Stimulated activated CD8-positive, alpha-beta memory T cell treated with anti-CD3 and anti-CD28 coated beads, Interleukin-7, amount 100 ng/mL, for 4 hours (primary cell): ENCODE results near the gene RALGPS1.
A peak's percentile ranks its signal among the peaks of the same experiment; 100 is the strongest.
"Not testable (repeated sequence)": the region's sequence is repeated elsewhere in the genome, so short reads cannot be mapped to it uniquely, and the experiment has no call there.

Experiments used
- DNase-seq, 2 donors: peaks; one replicate each; pipeline ENCODE4 v3.0.0-alpha.2; 2020; ENCODE audit warnings: low read depth in 2 of 2

The RALGPS1 gene

GRCh38 chr9:126989847-126990842, 75.6 kb downstream of the RALGPS1 start:
- no peak for DNase-seq

GRCh38 chr9:126991183-126991582, 76.6 kb downstream of the RALGPS1 start:
- no peak for DNase-seq

GRCh38 chr9:126992427-126992826, 77.8 kb downstream of the RALGPS1 start:
- DNase-seq, result no peak

- no peak for DNase-seq
Observed at GRCh38 chr9:126999315-127000068, 84.9 kb downstream of the RALGPS1 start.

- DNase-seq, result peak; percentile 52 to 70
Observed at GRCh38 chr9:127004946-127005769, 90.6 kb downstream of the RALGPS1 start.

GRCh38 chr9:127005770-127006314, 91.3 kb downstream of the RALGPS1 start:
- no peak for DNase-seq

- no peak for DNase-seq
Observed at GRCh38 chr9:127007638-127008037, 93.1 kb downstream of the RALGPS1 start.

- no peak for DNase-seq
Observed at GRCh38 chr9:127008076-127008475, 93.5 kb downstream of the RALGPS1 start.

- no peak for DNase-seq
Observed at GRCh38 chr9:127011772-127012171, 97.2 kb downstream of the RALGPS1 start.

- no peak for DNase-seq
Observed at GRCh38 chr9:127012250-127012649, 97.7 kb downstream of the RALGPS1 start.

- DNase-seq, result no peak
Observed at GRCh38 chr9:127013597-127013996, 99.0 kb downstream of the RALGPS1 start.

GRCh38 chr9:127014216-127014909, 99.8 kb downstream of the RALGPS1 start:
- DNase-seq, result no peak

GRCh38 chr9:127014910-127015540, 100.4 kb downstream of the RALGPS1 start:
- no peak for DNase-seq

- no peak for DNase-seq
Observed at GRCh38 chr9:127015921-127016512, 101.4 kb downstream of the RALGPS1 start.

- DNase-seq, result not testable (repeated sequence)
Observed at GRCh38 chr9:127017979-127018378, 103.4 kb downstream of the RALGPS1 start.

GRCh38 chr9:127018935-127019334, 104.4 kb downstream of the RALGPS1 start:
- no peak for DNase-seq

GRCh38 chr9:127020036-127020801, 105.6 kb downstream of the RALGPS1 start:
- no peak for DNase-seq

GRCh38 chr9:127020802-127021078, 106.2 kb downstream of the RALGPS1 start:
- no peak for DNase-seq

- no peak for DNase-seq
Observed at GRCh38 chr9:127021664-127022363, 107.2 kb downstream of the RALGPS1 start.
